ENCODE measurements around the gene ZNF3.

ZNF3 gene

GRCh38 chr7:100066953-100067352 is 14.6 kb downstream of the ZNF3 start:
- no peak for TF ChIP-seq CTCF (IDR thresholded peaks at IDR 0.05; ENCODE audit: low read depth, low read length, poor library complexity, severe bottlenecking)
- TF ChIP-seq EZH2phosphoT487 (IDR thresholded peaks at IDR 0.05; ENCODE audit: borderline replicate concordance, low read length), result no peak
- Histone ChIP-seq H3K9me3 (ENCODE audit: control insufficient read depth, insufficient read depth, low read length) (peaks cover 18% of the 10 kb centered on the region), H3K4me3 (ENCODE audit: low read length) (no peak overlapping the region), H3K4me2 (ENCODE audit: low read length) (no peak overlapping the region), H4K20me1 (ENCODE audit: control insufficient read depth, insufficient read depth, low read depth, low read length) (no peaks in the 10 kb centered on the region), H3K9me2 (replicated peaks; ENCODE audit: control insufficient read depth, low read length) (no peaks in the 10 kb centered on the region), H3K27ac (ENCODE audit: low read depth, low read length) (no peak overlapping the region), H3K79me2 (ENCODE audit: control insufficient read depth, low read length) (no peaks in the 10 kb centered on the region), H3F3A (ENCODE audit: control insufficient read depth, insufficient read depth) (no peaks in the 10 kb centered on the region), H3K4me1 (ENCODE audit: control insufficient read depth, low read length) (no peaks in the 10 kb centered on the region), H3K27me3 (ENCODE audit: control insufficient read depth, low read length) (no peaks in the 10 kb centered on the region), H3K36me3 (ENCODE audit: control insufficient read depth, low read length) (peaks cover 41% of the 10 kb centered on the region)

GRCh38 chr7:100065452-100066186 is 15.9 kb downstream of the ZNF3 start:
- H3K4me2 ChIP-seq (ENCODE audit: low read length), result no peak overlapping the region
- H3K27me3 ChIP-seq (ENCODE audit: control insufficient read depth, low read length), result no peaks in the 10 kb centered on the region
- no peaks in the 10 kb centered on the region for H3K4me1 ChIP-seq (ENCODE audit: control insufficient read depth, low read length)
- H3K4me3 ChIP-seq (ENCODE audit: low read length), result no peak overlapping the region
- TF ChIP-seq EZH2phosphoT487 (IDR thresholded peaks at IDR 0.05; ENCODE audit: borderline replicate concordance, low read length) (no peak), CTCF (IDR thresholded peaks at IDR 0.05; ENCODE audit: low read depth, low read length, poor library complexity, severe bottlenecking) (no peak)
- no peaks in the 10 kb centered on the region for H3K79me2 ChIP-seq (ENCODE audit: control insufficient read depth, low read length)
- no peaks in the 10 kb centered on the region for H3F3A ChIP-seq (ENCODE audit: control insufficient read depth, insufficient read depth)
- peaks cover 5% of the 10 kb centered on the region for H3K9me3 ChIP-seq (ENCODE audit: control insufficient read depth, insufficient read depth, low read length)
- peaks cover 27% of the 10 kb centered on the region for H3K36me3 ChIP-seq (ENCODE audit: control insufficient read depth, low read length)
- no peak overlapping the region for H3K27ac ChIP-seq (ENCODE audit: low read depth, low read length)
- no peaks in the 10 kb centered on the region for H4K20me1 ChIP-seq (ENCODE audit: control insufficient read depth, insufficient read depth, low read depth, low read length)
- no peaks in the 10 kb centered on the region for H3K9me2 ChIP-seq (replicated peaks; ENCODE audit: control insufficient read depth, low read length)

GRCh38 chr7:100064162-100064561 is 17.4 kb downstream of the ZNF3 start:
- H3K36me3 ChIP-seq (ENCODE audit: control insufficient read depth, low read length), result peaks cover 15% of the 10 kb centered on the region
- H3K9me3 ChIP-seq (ENCODE audit: control insufficient read depth, insufficient read depth, low read length), result no peaks in the 10 kb centered on the region
- H3K4me2 ChIP-seq (ENCODE audit: low read length), result no peak overlapping the region
- H3K79me2 ChIP-seq (ENCODE audit: control insufficient read depth, low read length), result no peaks in the 10 kb centered on the region
- no peaks in the 10 kb centered on the region for H4K20me1 ChIP-seq (ENCODE audit: control insufficient read depth, insufficient read depth, low read depth, low read length)
- TF ChIP-seq CTCF (IDR thresholded peaks at IDR 0.05; ENCODE audit: low read depth, low read length, poor library complexity, severe bottlenecking) (no peak), EZH2phosphoT487 (IDR thresholded peaks at IDR 0.05; ENCODE audit: borderline replicate concordance, low read length) (no peak)
- H3K4me1 ChIP-seq (ENCODE audit: control insufficient read depth, low read length), result peaks cover 7% of the 10 kb centered on the region
- H3K9me2 ChIP-seq (replicated peaks; ENCODE audit: control insufficient read depth, low read length), result no peaks in the 10 kb centered on the region
- no peak overlapping the region for H3K27ac ChIP-seq (ENCODE audit: low read depth, low read length)
- H3F3A ChIP-seq (ENCODE audit: control insufficient read depth, insufficient read depth), result no peaks in the 10 kb centered on the region
- H3K4me3 ChIP-seq (ENCODE audit: low read length), result no peak overlapping the region
- no peaks in the 10 kb centered on the region for H3K27me3 ChIP-seq (ENCODE audit: control insufficient read depth, low read length)
